Gastroesophageal sphincter (tissue), 3 donors: Measurements from ENCODE around the gene CHSY3.

Source experiments
- EP300 ChIP-seq: sonication (generic); formaldehyde crosslinking; IDR thresholded peaks from one replicate; pipeline ENCODE4 v1.6.1; 2017; ENCODE audit warnings: antibody characterized with exemption, mild to moderate bottlenecking
- POLR2A ChIP-seq, 2 donors: fragments of 450-650 bp; IDR thresholded peaks; one replicate each; pipeline ENCODE4 v1.6.1; 2017; ENCODE audit warnings: antibody characterized with exemption in 2 of 2, mild to moderate bottlenecking in 2 of 2, moderate library complexity in 1 of 2
- TF ChIP-seq, protein P1 (sequence below), 4 experiments: fragments of 200-600 bp in 2 of 4; fragments of 450-650 bp in 2 of 4; sonication (generic) in 1 of 4; IDR thresholded peaks; one replicate each; pipeline ENCODE4 v1.5.1; 2017 to 2019; ENCODE audit warnings: antibody characterized with exemption in 4 of 4, mild to moderate bottlenecking in 2 of 4, moderate library complexity in 2 of 4

DNA sequence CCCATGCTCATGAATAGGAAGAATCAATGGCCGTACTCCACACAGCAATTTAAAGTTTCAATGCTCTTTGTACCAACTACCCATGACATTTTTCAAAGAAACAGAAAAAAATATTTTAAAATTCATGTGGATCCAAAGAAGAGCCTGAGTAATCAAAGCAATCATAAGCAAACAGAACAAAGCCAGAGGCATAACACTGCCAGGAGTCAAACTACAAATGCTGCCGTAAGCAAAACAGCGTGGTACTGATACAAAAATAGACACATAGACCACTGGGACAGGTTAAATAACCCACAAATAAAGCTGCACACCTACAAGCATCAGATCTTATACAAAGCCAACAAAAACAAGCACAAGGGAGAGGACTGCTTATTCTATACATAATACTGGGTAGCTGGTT is 107.7 kb downstream of the CHSY3 start:
- TF ChIP-seq, protein P1, sequence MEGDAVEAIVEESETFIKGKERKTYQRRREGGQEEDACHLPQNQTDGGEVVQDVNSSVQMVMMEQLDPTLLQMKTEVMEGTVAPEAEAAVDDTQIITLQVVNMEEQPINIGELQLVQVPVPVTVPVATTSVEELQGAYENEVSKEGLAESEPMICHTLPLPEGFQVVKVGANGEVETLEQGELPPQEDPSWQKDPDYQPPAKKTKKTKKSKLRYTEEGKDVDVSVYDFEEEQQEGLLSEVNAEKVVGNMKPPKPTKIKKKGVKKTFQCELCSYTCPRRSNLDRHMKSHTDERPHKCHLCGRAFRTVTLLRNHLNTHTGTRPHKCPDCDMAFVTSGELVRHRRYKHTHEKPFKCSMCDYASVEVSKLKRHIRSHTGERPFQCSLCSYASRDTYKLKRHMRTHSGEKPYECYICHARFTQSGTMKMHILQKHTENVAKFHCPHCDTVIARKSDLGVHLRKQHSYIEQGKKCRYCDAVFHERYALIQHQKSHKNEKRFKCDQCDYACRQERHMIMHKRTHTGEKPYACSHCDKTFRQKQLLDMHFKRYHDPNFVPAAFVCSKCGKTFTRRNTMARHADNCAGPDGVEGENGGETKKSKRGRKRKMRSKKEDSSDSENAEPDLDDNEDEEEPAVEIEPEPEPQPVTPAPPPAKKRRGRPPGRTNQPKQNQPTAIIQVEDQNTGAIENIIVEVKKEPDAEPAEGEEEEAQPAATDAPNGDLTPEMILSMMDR (IDR thresholded peaks at IDR 0.05) = no peak
- TF ChIP-seq POLR2A (IDR thresholded peaks at IDR 0.05) (no peak), EP300 (no peak)
